Smooth muscle cell (in vitro differentiated cells): ENCODE results near the gene CENPO. TPM values are rescaled to one million over a fixed set of nuclear protein-coding genes. Genes with fewer than 3 reads are reported as not detected.

Source experiments
- DNase-seq: peaks from one replicate; lab custom pipeline; 2025; ENCODE audit not compliant: unreplicated experiment; lab: John Stamatoyannopoulos, UW
- H2AFZ ChIP-seq: fragments of 200-600 bp; sonication (generic); 2 replicates; pipeline ENCODE4 v1.6.0; 2016; ENCODE audit warnings: antibody characterized with exemption, low read depth, mild to moderate bottlenecking
- H3F3A ChIP-seq: fragments of 200-600 bp; sonication (generic); 2 replicates; pipeline ENCODE4 v1.6.0; 2017; ENCODE audit warnings: antibody characterized with exemption, low read depth
- H3K27ac ChIP-seq: fragments of 200-600 bp; sonication (generic); 2 replicates; pipeline ENCODE4 v1.5.1; 2016; ENCODE audit warnings: low read depth, mild to moderate bottlenecking
- H3K27me3 ChIP-seq: fragments of 200-600 bp; sonication (generic); 2 replicates; pipeline ENCODE4 v1.6.1; 2016; ENCODE audit warnings: low read depth, mild to moderate bottlenecking
- H3K36me3 ChIP-seq: fragments of 200-600 bp; sonication (generic); 2 replicates; pipeline ENCODE4 v1.5.1; 2016; ENCODE audit warnings: low read depth
- H3K4me1 ChIP-seq: fragments of 200-600 bp; sonication (generic); 2 replicates; pipeline ENCODE4 v1.5.1; 2016; ENCODE audit warnings: low read depth
- H3K4me2 ChIP-seq: fragments of 200-600 bp; sonication (generic); 2 replicates; pipeline ENCODE4 v1.6.0; 2016; ENCODE audit warnings: mild to moderate bottlenecking
- H3K4me3 ChIP-seq: fragments of 200-600 bp; sonication (generic); 2 replicates; pipeline ENCODE4 v1.5.1; 2016; ENCODE audit warnings: mild to moderate bottlenecking
- H3K79me2 ChIP-seq: fragments of 200-600 bp; sonication (generic); 2 replicates; pipeline ENCODE4 v1.6.0; 2016; ENCODE audit warnings: low read depth, mild to moderate bottlenecking
- H3K9ac ChIP-seq: fragments of 200-600 bp; sonication (generic); 2 replicates; pipeline ENCODE4 v1.6.0; 2016; ENCODE audit warnings: low read depth
- H3K9me3 ChIP-seq: fragments of 200-600 bp; sonication (generic); replicated peaks from 2 replicates; pipeline ENCODE4 v1.5.1; 2016; ENCODE audit warnings: low read depth
- H4K20me1 ChIP-seq: fragments of 200-600 bp; sonication (generic); 2 replicates; pipeline ENCODE4 v1.6.0; 2016; ENCODE audit warnings: low read depth
- CTCF ChIP-seq: fragments of 200-600 bp; sonication (generic); IDR thresholded peaks from 2 replicates; pipeline ENCODE4 v1.5.1; 2017; ENCODE audit warnings: borderline replicate concordance, mild to moderate bottlenecking, antibody characterized with exemption; ENCODE audit not compliant: insufficient read depth, poor library complexity, severe bottlenecking
- WGBS: methylation state at CpG from one replicate; pipeline ENCODE4 v1.1.7; 2016; ENCODE audit warnings: low lambda C conversion rate; 5-methylcytosine and 5-hydroxymethylcytosine counted together
- polyA plus RNA-seq: library from polyadenylated mRNA; unstranded; fragments of >200 nt; fragmentation: Nextera tagmentation; extraction: Ambion mirVana; gene quantifications from 2 replicates; pipeline ENCODE4 v1.2.1, GENCODE V29; 2016
- total RNA-seq: library from RNA; depleted of rRNA; stranded (reverse); fragments of >200 nt; gene quantifications from 2 replicates; pipeline ENCODE4 v1.2.3, GENCODE V29; 2014

Gene CENPO
- total and polyA plus RNA-seq, 2 experiments from 2014 or later = 14.1 to 15.3 TPM

- Histone ChIP-seq H3K9me3 (no peaks in the 10 kb centered on the region), H3K27me3 (no peaks in the 10 kb centered on the region), H2AFZ (no peak overlapping the region), H3K36me3 (no peaks in the 10 kb centered on the region), H3K4me2 (peak overlapping the region; percentile 55), H3K27ac (peak overlapping the region; percentile 10), H3K9ac (no peak overlapping the region), H3K79me2 (no peaks in the 10 kb centered on the region), H3K4me3 (no peak overlapping the region), H3F3A (peaks cover 3% of the 10 kb centered on the region), H3K4me1 (peaks cover 15% of the 10 kb centered on the region), H4K20me1 (no peaks in the 10 kb centered on the region)
- peak; percentile 24 for DNase-seq
- no peak for TF ChIP-seq CTCF
- WGBS = 4% methylated on average over 4 of the region's 4 CpGs
These were observed 62.5 kb downstream of the CENPO start for GRCh38 chr2:24855726-24856125.

- Histone ChIP-seq H3K27me3 (no peaks in the 10 kb centered on the region), H3K4me3 (no peak overlapping the region), H4K20me1 (no peaks in the 10 kb centered on the region), H3K4me1 (peaks cover 15% of the 10 kb centered on the region), H3K9ac (no peak overlapping the region), H3F3A (peaks cover 3% of the 10 kb centered on the region), H3K79me2 (no peaks in the 10 kb centered on the region), H3K4me2 (no peak overlapping the region), H2AFZ (no peak overlapping the region), H3K36me3 (no peaks in the 10 kb centered on the region), H3K27ac (no peak overlapping the region), H3K9me3 (no peaks in the 10 kb centered on the region)
- no peak for DNase-seq
- 88% methylated on average over 5 of the region's 5 CpGs for WGBS
- TF ChIP-seq CTCF = no peak
These were observed 63.6 kb downstream of the CENPO start for GRCh38 chr2:24856791-24857211.

- no peak overlapping the region for H3K9ac ChIP-seq
- H3K4me3 ChIP-seq = no peak overlapping the region
- H3K27me3 ChIP-seq = no peaks in the 10 kb centered on the region
- H3K36me3 ChIP-seq = no peaks in the 10 kb centered on the region
- H3K4me1 ChIP-seq = peaks cover 15% of the 10 kb centered on the region
- TF ChIP-seq CTCF = no peak
- DNase-seq = no peak
- no peaks in the 10 kb centered on the region for H3K79me2 ChIP-seq
- peaks cover 3% of the 10 kb centered on the region for H3F3A ChIP-seq
- H2AFZ ChIP-seq = no peak overlapping the region
- no peaks in the 10 kb centered on the region for H4K20me1 ChIP-seq
- WGBS = 50% methylated on average over 6 of the region's 6 CpGs
- H3K9me3 ChIP-seq = no peaks in the 10 kb centered on the region
- no peak overlapping the region for H3K27ac ChIP-seq
- no peak overlapping the region for H3K4me2 ChIP-seq
These were observed 64.5 kb downstream of the CENPO start for GRCh38 chr2:24857746-24858145.

GRCh38 chr2:24858996-24859395 is 65.8 kb downstream of the CENPO start:
- Histone ChIP-seq H3K36me3 (no peaks in the 10 kb centered on the region), H3K4me1 (peaks cover 15% of the 10 kb centered on the region), H3F3A (peaks cover 3% of the 10 kb centered on the region), H3K4me2 (no peak overlapping the region), H3K9ac (no peak overlapping the region), H3K79me2 (no peaks in the 10 kb centered on the region), H3K9me3 (no peaks in the 10 kb centered on the region), H4K20me1 (no peaks in the 10 kb centered on the region), H3K27ac (no peak overlapping the region), H3K27me3 (no peaks in the 10 kb centered on the region), H3K4me3 (no peak overlapping the region), H2AFZ (no peak overlapping the region)
- DNase-seq = no peak
- no peak for TF ChIP-seq CTCF
- 95% methylated on average over 12 of the region's 13 CpGs for WGBS
